Keratinocyte (primary cell): Measurements from ENCODE around the gene ITFG1. TPM values are rescaled to one million over a fixed set of nuclear protein-coding genes. Genes with fewer than 3 reads are reported as not detected.

Experiments
- DNase-seq: peaks from one replicate; pipeline ENCODE4 v3.0.0-alpha.2; 2011; ENCODE audit warnings: low read depth, missing footprints, low spot score
- FAIRE-seq: peaks from 2 replicates; lab custom pipeline; 2011; peaks lifted over from hg19 to GRCh38; lab: Jason Lieb, UNC
- H2AFZ ChIP-seq: 2 replicates; pipeline ENCODE4 v1.6.0; 2012; ENCODE audit warnings: low read length, control low read depth, inconsistent platforms; ENCODE audit not compliant: control insufficient read depth
- H3K27ac ChIP-seq: 2 replicates; pipeline ENCODE4 v1.5.1; 2011; ENCODE audit warnings: low read length; ENCODE audit not compliant: control insufficient read depth, insufficient read depth
- H3K27me3 ChIP-seq: 3 replicates; pipeline ENCODE4 v1.6.0; 2011; ENCODE audit warnings: low read length; ENCODE audit not compliant: control insufficient read depth, insufficient read depth; ENCODE audit errors: extremely low read depth
- H3K36me3 ChIP-seq, 2 experiments: 2 replicates in 1 of 2; 3 replicates in 1 of 2; pipeline ENCODE4 v1.5.1; 2011; ENCODE audit warnings: low read length in 2 of 2, mild to moderate bottlenecking in 1 of 2; ENCODE audit not compliant: control insufficient read depth in 2 of 2, insufficient read depth in 2 of 2; ENCODE audit errors: extremely low read depth in 1 of 2
- H3K4me1 ChIP-seq: 3 replicates; pipeline ENCODE4 v1.5.1; 2011; ENCODE audit warnings: low read length; ENCODE audit not compliant: control insufficient read depth, insufficient read depth; ENCODE audit errors: extremely low read depth
- H3K4me2 ChIP-seq: 3 replicates; pipeline ENCODE4 v1.6.0; 2011; ENCODE audit warnings: low read depth, low read length; ENCODE audit not compliant: control insufficient read depth, insufficient read depth; ENCODE audit errors: extremely low read depth
- H3K4me3 ChIP-seq, 3 experiments: fragments of 200-600 bp in 1 of 3; sonication (generic) in 1 of 3; 2 replicates in 2 of 3; 3 replicates in 1 of 3; pipeline ENCODE4 v1.5.1; 2011 to 2016; ENCODE audit warnings: low read length in 3 of 3, mild to moderate bottlenecking in 3 of 3, control low read depth in 2 of 3, inconsistent platforms in 1 of 3, low read depth in 1 of 3, mixed read lengths in 1 of 3, mixed run types in 1 of 3, moderate library complexity in 1 of 3; ENCODE audit not compliant: control insufficient read depth in 2 of 3, insufficient read depth in 2 of 3; ENCODE audit errors: extremely low read depth in 1 of 3
- H3K79me2 ChIP-seq: 2 replicates; pipeline ENCODE4 v1.6.0; 2012; ENCODE audit warnings: low read length; ENCODE audit not compliant: control insufficient read depth, insufficient read depth
- H3K9ac ChIP-seq: 3 replicates; pipeline ENCODE4 v1.6.0; 2011; ENCODE audit warnings: low read length; ENCODE audit not compliant: control insufficient read depth, insufficient read depth; ENCODE audit errors: extremely low read depth
- H3K9me1 ChIP-seq: 3 replicates; pipeline ENCODE4 v1.6.0; 2011; ENCODE audit warnings: low read length; ENCODE audit not compliant: control insufficient read depth, insufficient read depth; ENCODE audit errors: extremely low read depth
- H3K9me3 ChIP-seq: 2 replicates; pipeline ENCODE4 v1.5.1; 2012; ENCODE audit warnings: low read depth, low read length; ENCODE audit not compliant: control insufficient read depth
- H4K20me1 ChIP-seq: 3 replicates; pipeline ENCODE4 v1.6.0; 2011; ENCODE audit warnings: low read length; ENCODE audit not compliant: control insufficient read depth, insufficient read depth; ENCODE audit errors: extremely low read depth
- CTCF ChIP-seq, 3 experiments: IDR thresholded peaks in 1 of 3; conservative IDR thresholded peaks in 1 of 3; optimal IDR thresholded peaks in 1 of 3; 2 replicates in 2 of 3; 3 replicates in 1 of 3; pipeline versions ENCODE3 to v1.5.1; 2011; ENCODE audit warnings: low read length in 3 of 3, mild to moderate bottlenecking in 3 of 3, moderate library complexity in 2 of 3, control low read depth in 1 of 3, inconsistent platforms in 1 of 3; ENCODE audit not compliant: insufficient read depth in 2 of 3; ENCODE audit errors: extremely low read depth in 1 of 3
- EZH2 ChIP-seq: IDR thresholded peaks from one replicate; pipeline ENCODE4 v1.6.1; 2012; ENCODE audit warnings: inconsistent platforms, mild to moderate bottlenecking, low read length, moderate library complexity
- dilution Hi-C: fragments of 300-500 bp; cut with MboI; formaldehyde crosslinking; loops from one replicate; pipeline ENCODE4 v1.7.0; 2020; ENCODE audit warnings: low sequenced_read_pairs; ENCODE audit not compliant: extremely low pct_ligation_motif_present
- polyA plus RNA-seq, 5 experiments: library from polyadenylated mRNA; depleted of rRNA in 3 of 5; stranded (reverse) in 3 of 5; stranded (forward) in 1 of 5; unstranded in 1 of 5; fragments of >200 nt; gene quantifications; 1 replicate in 1 of 5; 2 replicates in 3 of 5; 3 replicates in 1 of 5; pipeline versions ENCODE4 v1.2.1 to v1.2.3, GENCODE V29; 2011 to 2012; ENCODE audit warnings: missing spikeins in 2 of 5, low read depth in 1 of 5, low replicate concordance in 1 of 5

ITFG1 gene
- polyA plus RNA-seq, 1 donor (not counting 4 experiments of a cell fraction or from before 2014, with no cell fraction given) = 83.8 TPM

- H3K4me2 ChIP-seq = peak overlapping the region; percentile 22
- no peak overlapping the region for H2AFZ ChIP-seq
- no peaks in the 10 kb centered on the region for H3K9me3 ChIP-seq
- no peaks in the 10 kb centered on the region for H3K27me3 ChIP-seq
- dilution Hi-C loops = no loop called here
- DNase-seq (peak; percentile 55), FAIRE-seq (peak; percentile 20)
- TF ChIP-seq EZH2 (no peak), CTCF (optimal IDR thresholded peaks at IDR 0.05 in 1 of 3, IDR thresholded peaks at IDR 0.05 in 1 of 3, conservative IDR thresholded peaks at IDR 0.05 in 1 of 3; ENCODE audit: extremely low read depth in 1 of 3, insufficient read depth in 2 of 3, low read length in 3 of 3) (no peak)
- H3K4me1 ChIP-seq = peaks cover 58% of the 10 kb centered on the region
- no peaks in the 10 kb centered on the region for H4K20me1 ChIP-seq
- peak overlapping the region; percentile 29 for H3K27ac ChIP-seq
- H3K9me1 ChIP-seq = peaks cover 4% of the 10 kb centered on the region
- H3K9ac ChIP-seq = no peak overlapping the region
- H3K4me3 ChIP-seq = no peak overlapping the region
- peaks cover 82% of the 10 kb centered on the region for H3K79me2 ChIP-seq
- H3K36me3 ChIP-seq = peaks cover 0 to 5% of the 10 kb centered on the region in 2 experiments
Observed at GRCh38 chr16:47136099-47136842, 324.6 kb downstream of the ITFG1 start.

DNA sequence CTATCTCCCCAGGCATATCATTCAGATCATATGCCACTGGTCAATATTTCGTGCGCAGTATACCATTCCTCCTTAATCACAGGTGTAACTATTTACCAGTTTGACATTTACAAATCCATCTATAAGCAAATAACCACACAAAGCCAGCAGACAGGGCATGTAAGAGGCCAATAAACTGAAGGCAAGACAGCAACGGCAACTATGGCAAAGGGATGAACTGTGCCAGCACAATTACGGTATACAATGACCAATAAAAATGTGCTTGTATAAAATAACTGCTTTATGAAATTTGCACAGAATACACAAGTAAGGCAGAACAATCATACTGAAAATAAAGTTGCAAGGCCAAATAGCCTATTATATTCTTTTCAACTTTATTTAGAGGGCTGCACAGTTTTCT, 326.3 kb downstream of the ITFG1 start:
- H2AFZ ChIP-seq = no peak overlapping the region
- no peak overlapping the region for H3K4me2 ChIP-seq
- dilution Hi-C loops = no loop called here
- DNase-seq (no peak), FAIRE-seq (no peak)
- no peak overlapping the region for H3K4me3 ChIP-seq
- H3K4me1 ChIP-seq = peaks cover 42% of the 10 kb centered on the region
- peaks cover 0 to 5% of the 10 kb centered on the region in 2 experiments for H3K36me3 ChIP-seq
- H3K9ac ChIP-seq = no peak overlapping the region
- peaks cover 4% of the 10 kb centered on the region for H3K9me1 ChIP-seq
- no peaks in the 10 kb centered on the region for H4K20me1 ChIP-seq
- no peaks in the 10 kb centered on the region for H3K27me3 ChIP-seq
- H3K79me2 ChIP-seq = peaks cover 78% of the 10 kb centered on the region
- H3K27ac ChIP-seq = no peak overlapping the region
- H3K9me3 ChIP-seq = no peaks in the 10 kb centered on the region
- TF ChIP-seq CTCF (optimal IDR thresholded peaks at IDR 0.05 in 1 of 3, IDR thresholded peaks at IDR 0.05 in 1 of 3, conservative IDR thresholded peaks at IDR 0.05 in 1 of 3; ENCODE audit: extremely low read depth in 1 of 3, insufficient read depth in 2 of 3, low read length in 3 of 3) (no peak), EZH2 (no peak)
